ENCODE measurements around the gene DNAAF5.

Gene DNAAF5

DNA sequence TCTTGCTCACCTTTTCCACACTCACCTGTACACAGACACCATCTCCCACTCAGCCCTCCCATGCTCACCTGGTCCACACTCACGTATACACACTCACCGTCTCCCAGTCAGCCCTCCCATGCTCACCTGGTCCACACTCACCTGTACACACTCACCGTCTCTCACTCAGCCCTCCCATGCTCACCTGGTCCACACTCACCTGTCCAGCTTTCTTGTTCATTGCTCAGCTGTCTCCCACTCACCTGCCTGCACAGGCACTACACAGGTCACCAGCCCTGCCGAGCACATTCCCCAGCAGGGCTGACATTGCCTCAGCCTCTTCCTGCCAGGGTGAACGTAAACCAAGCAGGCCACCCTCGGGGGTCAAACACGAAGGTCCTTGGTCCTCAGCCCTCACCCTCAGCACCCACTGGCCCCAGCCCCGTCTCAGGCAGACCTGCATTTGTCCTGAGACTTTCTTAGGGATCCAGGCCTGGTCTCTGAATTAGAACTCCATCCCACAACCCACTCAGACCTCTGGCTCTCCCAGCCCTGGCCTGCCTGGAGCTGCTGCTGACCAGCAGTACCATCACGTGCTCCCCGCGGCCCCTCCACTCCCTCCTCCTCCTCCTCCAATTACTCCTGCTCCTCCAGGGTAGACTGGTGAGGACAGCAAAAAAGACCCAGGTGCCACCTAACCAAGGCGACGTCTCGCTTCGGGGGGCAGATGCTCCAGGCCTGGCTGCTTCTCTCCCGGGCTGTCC is 12.8 kb upstream of the DNAAF5 start:
- TF ChIP-seq, protein P1, sequence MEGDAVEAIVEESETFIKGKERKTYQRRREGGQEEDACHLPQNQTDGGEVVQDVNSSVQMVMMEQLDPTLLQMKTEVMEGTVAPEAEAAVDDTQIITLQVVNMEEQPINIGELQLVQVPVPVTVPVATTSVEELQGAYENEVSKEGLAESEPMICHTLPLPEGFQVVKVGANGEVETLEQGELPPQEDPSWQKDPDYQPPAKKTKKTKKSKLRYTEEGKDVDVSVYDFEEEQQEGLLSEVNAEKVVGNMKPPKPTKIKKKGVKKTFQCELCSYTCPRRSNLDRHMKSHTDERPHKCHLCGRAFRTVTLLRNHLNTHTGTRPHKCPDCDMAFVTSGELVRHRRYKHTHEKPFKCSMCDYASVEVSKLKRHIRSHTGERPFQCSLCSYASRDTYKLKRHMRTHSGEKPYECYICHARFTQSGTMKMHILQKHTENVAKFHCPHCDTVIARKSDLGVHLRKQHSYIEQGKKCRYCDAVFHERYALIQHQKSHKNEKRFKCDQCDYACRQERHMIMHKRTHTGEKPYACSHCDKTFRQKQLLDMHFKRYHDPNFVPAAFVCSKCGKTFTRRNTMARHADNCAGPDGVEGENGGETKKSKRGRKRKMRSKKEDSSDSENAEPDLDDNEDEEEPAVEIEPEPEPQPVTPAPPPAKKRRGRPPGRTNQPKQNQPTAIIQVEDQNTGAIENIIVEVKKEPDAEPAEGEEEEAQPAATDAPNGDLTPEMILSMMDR (IDR thresholded peaks at IDR 0.05; ENCODE audit: extremely low read depth, missing control alignments), result no peak
- no peak for DNase-seq (ENCODE audit: low spot score)

DNA sequence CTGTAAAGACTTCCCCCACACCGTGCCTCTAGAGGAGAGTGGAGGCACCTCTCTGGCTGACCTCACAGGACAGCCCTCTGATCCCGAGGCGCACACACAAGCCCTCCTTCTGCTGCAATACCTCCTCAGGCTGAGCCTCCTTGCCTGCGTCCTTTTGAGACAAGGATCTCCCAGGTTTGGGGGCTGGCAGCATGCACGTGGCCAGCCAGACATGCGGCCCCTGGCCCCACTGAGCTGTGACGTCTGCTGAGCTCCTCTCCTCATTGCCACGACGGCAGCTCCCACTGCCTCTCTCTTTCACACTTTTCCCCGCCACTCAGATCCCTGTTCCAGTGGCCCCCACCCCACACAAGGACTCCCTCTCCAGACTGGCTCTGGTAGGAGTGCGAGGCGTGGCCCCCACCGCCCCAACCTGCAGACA is 12.2 kb upstream of the DNAAF5 start:
- TF ChIP-seq, protein P1 (IDR thresholded peaks at IDR 0.05; ENCODE audit: extremely low read depth, missing control alignments), result no peak
- no peak for DNase-seq (ENCODE audit: low spot score)

DNA sequence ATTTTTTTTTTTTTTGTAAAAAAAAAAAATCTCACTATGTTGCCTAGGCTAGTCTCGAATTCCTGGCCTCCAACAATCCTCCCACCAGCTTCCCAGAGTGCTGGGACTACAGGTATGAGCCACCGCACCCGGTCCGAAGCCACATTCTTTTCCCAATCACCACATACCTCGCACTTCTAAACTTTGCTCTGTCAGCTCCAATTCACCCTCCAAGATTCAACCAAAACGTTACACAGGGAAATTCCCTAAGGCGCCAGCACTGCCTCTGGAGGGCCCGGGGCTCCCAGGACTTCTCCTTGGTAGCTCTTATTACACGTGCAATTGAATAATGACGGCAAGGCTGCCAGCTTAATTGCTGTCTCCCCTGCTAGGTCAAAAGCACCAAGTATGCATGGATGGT is 10.3 kb upstream of the DNAAF5 start:
- no peak for DNase-seq (ENCODE audit: low spot score)
- TF ChIP-seq, protein P1 (IDR thresholded peaks at IDR 0.05; ENCODE audit: extremely low read depth, missing control alignments), result no peak

DNA sequence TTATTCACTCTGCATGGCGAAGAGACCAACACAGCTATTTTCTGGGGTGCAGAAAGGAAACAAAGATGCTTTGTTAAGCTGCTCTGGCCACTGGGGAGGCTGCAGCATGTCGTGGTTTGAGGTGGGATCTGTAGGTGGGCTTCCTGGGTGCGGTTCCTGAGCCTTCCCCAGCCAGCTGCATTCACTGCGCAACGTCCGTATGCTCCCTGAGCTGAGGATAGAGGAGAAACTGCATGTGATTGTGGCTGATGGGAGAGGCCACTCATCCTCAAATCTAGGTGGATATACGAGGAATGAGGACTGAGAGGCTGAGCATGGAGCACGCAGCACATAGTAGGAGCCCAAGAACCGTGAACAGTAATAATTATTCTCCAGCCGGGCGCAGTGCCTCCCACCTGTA is 9.9 kb upstream of the DNAAF5 start:
- TF ChIP-seq, protein P1 (IDR thresholded peaks at IDR 0.05; ENCODE audit: extremely low read depth, missing control alignments), result no peak
- no peak for DNase-seq (ENCODE audit: low spot score)

DNA sequence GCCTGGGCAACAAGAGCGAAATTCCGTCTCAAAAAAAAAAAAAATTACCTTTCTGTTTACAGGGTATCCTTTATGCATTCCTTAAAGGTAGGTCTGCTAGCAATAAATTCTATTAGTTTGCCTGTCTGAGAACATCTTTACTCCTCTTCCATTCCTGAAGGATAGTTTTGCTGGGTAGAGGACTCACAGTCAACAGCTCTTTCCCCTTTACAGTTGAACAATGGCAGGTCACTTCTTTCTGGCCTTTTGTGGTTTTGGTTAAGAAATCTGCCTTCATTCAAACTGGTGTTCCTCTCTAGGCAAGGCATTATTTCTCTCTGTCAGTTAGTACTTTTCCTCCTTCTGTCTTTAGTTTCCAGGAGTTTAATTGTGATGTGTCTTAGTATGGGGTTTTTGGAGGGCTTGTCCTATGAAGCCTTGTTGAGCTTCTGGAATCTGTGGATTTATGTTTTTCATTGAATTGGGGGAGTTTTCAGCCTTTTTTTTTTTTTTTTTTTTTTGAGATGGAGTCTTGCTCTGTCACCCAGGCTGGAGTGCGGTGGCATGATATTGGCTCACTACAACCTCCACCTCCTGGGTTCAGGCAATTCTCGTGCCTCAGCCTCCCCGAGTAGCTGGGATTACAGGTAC is 4.8 kb upstream of the DNAAF5 start:
- TF ChIP-seq, protein P1 (IDR thresholded peaks at IDR 0.05; ENCODE audit: extremely low read depth, missing control alignments), result no peak
- no peak for DNase-seq (ENCODE audit: low spot score)

DNA sequence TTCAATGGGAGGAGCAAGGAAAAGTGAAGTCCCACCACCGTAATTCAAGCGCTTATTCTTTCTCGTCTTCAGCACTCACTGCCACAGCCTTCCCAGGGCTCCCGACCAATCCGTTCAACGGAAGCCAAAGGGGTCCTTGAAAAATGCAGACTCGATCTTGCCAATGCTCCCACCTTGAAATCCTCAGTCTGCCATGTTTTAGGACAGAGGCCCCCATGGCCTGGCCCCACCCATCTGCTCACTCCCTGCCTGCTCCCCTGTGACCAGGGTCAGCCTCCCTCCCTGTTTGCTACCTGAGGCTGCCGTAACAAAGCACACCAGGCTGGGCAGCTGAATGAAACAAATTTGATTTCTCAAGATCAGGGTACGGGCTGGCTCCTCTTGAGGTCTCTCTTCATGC is 3.0 kb upstream of the DNAAF5 start:
- TF ChIP-seq, protein P1 (IDR thresholded peaks at IDR 0.05; ENCODE audit: extremely low read depth, missing control alignments), result no peak
- DNase-seq (ENCODE audit: low spot score), result no peak

DNA sequence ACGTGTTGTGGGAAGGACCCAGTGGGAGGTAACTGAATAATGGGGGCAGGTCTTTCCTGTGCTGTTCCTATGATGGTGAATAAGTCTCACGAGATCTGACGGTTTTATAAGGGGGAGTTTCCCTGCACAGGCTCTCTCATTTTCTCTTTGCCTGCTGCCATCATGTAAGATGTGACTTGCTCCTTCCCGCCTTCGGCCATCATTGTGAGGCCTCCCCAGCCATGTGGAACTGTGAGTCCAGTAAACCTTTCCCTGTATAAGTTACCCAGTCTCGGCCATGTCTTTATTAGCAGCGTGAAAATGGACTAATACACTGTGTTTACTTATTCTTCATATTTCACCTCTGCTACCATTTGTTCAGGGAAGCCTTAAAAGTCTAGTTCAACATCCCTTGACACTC is 2.2 kb upstream of the DNAAF5 start:
- TF ChIP-seq, protein P1 (IDR thresholded peaks at IDR 0.05; ENCODE audit: extremely low read depth, missing control alignments), result no peak
- no peak for DNase-seq (ENCODE audit: low spot score)
